ENCODE results near the gene DUSP9.

- no peak for TF ChIP-seq SUZ12 (IDR thresholded peaks at IDR 0.05; ENCODE audit: extremely low read depth, insufficient read depth, insufficient read length)
- TF ChIP-seq ZNF274 (IDR thresholded peaks at IDR 0.05; ENCODE audit: low read depth, low read length): no peak
- no peak for TF ChIP-seq YY1 (IDR thresholded peaks at IDR 0.05; ENCODE audit: insufficient read depth, insufficient read length)
Measured at GRCh38 chrX:153672531-153673427, 25.8 kb downstream of the DUSP9 start.

All from NT2/D1 (cell line).